ENCODE results near the gene RPN1.

Gene RPN1

DNA sequence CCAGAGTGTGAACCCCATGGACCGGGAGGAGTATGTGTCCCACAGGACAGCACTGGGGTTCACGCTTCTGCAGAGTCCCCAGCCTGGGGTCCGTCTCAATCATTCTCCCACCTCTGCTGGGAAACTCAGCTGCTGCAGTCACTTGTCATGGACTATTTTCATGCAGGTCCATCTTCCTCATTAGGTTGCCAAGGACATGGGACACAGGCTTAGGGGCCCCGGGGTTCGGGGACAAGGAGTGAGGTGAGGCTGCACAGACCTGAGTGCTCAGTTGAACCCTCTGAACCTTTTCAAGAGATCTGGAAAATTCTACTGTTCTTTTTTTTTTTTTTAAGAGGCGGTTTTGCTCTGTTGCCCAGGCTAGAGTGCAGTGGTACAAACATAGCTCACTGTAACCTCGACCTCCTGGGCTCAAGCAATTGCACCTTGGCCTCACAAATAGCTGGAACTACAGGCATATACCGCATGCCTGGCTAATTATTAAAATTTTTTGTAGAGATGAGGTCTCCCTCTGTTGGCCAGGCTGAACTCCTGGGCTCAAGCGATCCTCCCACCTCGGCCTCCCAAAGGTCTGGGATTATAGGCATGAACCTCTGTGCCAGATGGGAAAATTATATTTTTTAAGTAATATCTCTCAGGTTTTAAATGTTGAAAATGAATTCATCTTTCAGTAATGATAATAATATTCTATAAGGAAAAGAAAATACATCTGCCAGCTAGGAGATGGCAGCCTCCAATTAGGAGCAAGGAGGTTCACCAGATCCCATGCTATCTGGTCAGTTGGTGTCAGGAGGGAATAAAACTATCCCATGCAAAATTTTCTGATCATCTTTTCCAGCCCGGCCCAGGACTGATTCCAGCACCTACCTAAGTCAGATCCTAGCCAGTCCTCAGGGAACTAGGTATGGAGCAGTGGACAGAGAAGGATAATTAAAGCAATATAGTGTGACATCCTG lies 45.2 kb downstream of the RPN1 start:
- TF ChIP-seq CTCF (IDR thresholded peaks at IDR 0.05): no peak
- Histone ChIP-seq H3K9me3 (no peaks in the 10 kb centered on the region), H3K4me1 (peaks cover 0 to 12% (median 5%) of the 10 kb centered on the region in 4 donors), H3K4me3 (no peak overlapping the region), H3K27me3 (peaks cover 0 to 11% of the 10 kb centered on the region in 2 donors), H3K27ac (no peak overlapping the region), H3K36me3 (no peaks in the 10 kb centered on the region)
- no peak for DNase-seq
- intact Hi-C loops (cut with DNase I; ENCODE audit: low total_unique reads): loop anchor here (5.0 to 10.0 kb wide), 2 partner anchors 178 to 531 kb away; no protein-coding TSS in a partner anchor

DNA sequence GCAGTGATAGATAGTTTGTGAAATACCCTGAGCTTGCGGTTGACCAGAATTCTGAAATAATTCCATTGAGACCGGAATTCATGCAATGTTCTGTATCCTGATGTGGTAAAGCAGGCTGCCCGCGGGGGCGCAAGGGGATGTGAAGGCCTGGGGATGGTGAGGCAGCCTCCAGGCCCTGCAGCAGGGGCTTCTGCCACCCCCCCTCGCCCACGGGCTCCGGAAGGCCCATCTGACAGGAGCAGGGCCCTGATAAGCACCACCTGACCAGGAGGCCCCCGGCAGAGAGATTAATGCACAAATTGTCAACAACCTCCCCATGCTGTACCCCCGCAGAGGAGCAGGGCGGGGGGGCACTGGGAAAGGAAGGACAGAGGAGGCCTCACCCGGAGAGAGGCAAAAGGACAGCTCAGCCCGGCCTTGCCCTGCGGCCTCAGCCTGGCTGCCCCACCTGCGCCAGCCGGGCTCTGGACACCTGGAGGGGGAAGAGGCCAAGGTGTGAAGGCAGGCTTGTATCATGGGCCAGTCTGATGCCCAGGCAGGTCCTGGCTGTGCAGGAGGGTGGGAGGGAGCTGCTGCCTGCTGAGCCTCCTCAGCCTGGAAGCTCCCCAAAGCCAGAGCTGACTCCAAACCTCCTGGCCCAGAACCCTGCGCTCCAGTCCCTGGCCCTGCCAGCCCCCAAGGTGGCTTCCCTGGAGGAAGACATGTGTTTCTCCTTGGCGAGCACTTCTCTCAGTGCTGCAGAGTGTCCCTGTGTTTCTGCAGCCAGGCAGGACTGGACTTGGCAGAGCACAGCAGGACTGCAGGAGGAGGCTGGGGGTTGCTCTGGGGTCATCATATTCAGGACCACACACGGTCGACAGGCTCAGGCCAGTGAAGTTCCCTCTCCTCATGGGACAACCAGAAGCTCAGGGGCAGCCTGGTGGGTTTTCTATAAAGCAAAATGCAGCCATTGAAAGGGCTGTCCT lies 46.5 kb downstream of the RPN1 start:
- Histone ChIP-seq H3K9me3 (no peaks in the 10 kb centered on the region), H3K27ac (no peak overlapping the region), H3K4me3 (no peak overlapping the region), H3K36me3 (no peaks in the 10 kb centered on the region), H3K4me1 (peaks cover 0 to 12% (median 5%) of the 10 kb centered on the region in 4 donors), H3K27me3 (peaks cover 0 to 11% of the 10 kb centered on the region in 2 donors)
- DNase-seq: no peak
- intact Hi-C loops (cut with DNase I; ENCODE audit: low total_unique reads): loop anchor here (10.0 kb wide), 1 partner anchor 529 kb away; no protein-coding TSS in a partner anchor
- no peak for TF ChIP-seq CTCF (IDR thresholded peaks at IDR 0.05)

DNA sequence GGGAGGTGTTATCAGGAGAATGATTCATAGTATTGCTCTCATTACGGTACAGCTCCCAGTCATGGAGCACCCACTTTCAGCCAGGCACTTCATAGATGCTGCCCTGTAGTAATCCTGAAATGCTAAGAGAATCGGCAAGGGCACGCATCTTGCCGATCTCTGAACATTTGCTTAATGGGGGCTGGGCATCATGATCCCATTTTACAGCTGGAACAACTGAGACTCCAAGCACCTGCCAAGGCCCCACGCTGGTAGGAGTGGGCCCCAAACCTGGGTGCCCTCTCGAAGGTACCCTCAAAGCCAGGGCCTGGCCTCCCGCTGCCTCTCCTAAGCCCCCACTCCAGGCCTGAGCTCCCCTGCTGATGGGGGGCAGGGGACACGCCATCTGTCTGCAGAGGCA lies 47.3 kb downstream of the RPN1 start:
- Histone ChIP-seq H3K27me3 (peaks cover 0 to 11% of the 10 kb centered on the region in 2 donors), H3K4me3 (no peak overlapping the region), H3K9me3 (no peaks in the 10 kb centered on the region), H3K27ac (no peak overlapping the region), H3K4me1 (peaks cover 0 to 12% (median 5%) of the 10 kb centered on the region in 4 donors), H3K36me3 (no peaks in the 10 kb centered on the region)
- no peak for TF ChIP-seq CTCF (IDR thresholded peaks at IDR 0.05)
- no peak for DNase-seq
- intact Hi-C loops (cut with DNase I; ENCODE audit: low total_unique reads): loop anchor here (10.0 kb wide), 1 partner anchor 529 kb away; no protein-coding TSS in a partner anchor

GRCh38 chr3:128598884-128599664 lies 51.5 kb downstream of the RPN1 start:
- no peak for DNase-seq
- Histone ChIP-seq H3K36me3 (no peaks in the 10 kb centered on the region), H3K4me1 (no peaks in the 10 kb centered on the region), H3K9me3 (no peaks in the 10 kb centered on the region), H3K4me3 (no peak overlapping the region), H3K27me3 (peaks cover 0 to 10% of the 10 kb centered on the region in 2 donors), H3K27ac (no peak overlapping the region)
- no peak for TF ChIP-seq CTCF (IDR thresholded peaks at IDR 0.05)
- intact Hi-C loops (cut with DNase I; ENCODE audit: low total_unique reads): no loop called here

DNA sequence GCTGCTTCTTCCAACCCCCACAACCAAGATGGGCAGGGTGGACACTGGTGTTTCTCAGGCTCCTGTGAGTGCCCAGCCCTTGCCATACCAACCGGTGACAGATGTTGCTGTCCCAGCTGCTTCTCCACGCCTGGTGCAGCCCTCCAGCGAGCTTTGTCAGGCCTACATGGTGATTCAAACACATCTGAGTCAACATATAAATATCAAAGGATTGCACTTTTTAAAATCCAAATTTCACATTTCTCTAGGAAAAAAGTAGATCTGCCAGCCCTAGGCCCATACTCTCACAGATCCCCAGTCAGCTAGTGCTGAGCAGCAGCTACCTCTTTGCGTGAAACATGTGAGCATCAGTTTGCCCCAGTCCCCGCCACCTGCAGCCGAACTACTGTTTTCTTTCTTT lies 52.7 kb downstream of the RPN1 start:
- intact Hi-C loops (cut with DNase I; ENCODE audit: low total_unique reads): no loop called here
- no peaks in the 10 kb centered on the region for H3K9me3 ChIP-seq
- H3K27ac ChIP-seq: no peak overlapping the region
- H3K4me1 ChIP-seq: no peaks in the 10 kb centered on the region
- TF ChIP-seq CTCF (IDR thresholded peaks at IDR 0.05): no peak
- DNase-seq: no peak
- no peaks in the 10 kb centered on the region for H3K27me3 ChIP-seq
- H3K4me3 ChIP-seq: no peak overlapping the region
- H3K36me3 ChIP-seq: no peaks in the 10 kb centered on the region

All from tibial artery (tissue), 4 donors.